Karpas-422 (cell line): Measurements from ENCODE around the gene IVD. TPM values are rescaled to one million over a fixed set of nuclear protein-coding genes. Genes with fewer than 3 reads are reported as not detected.

Source experiments
- DNase-seq: peaks from one replicate; pipeline ENCODE4 v3.0.0-alpha.2; 2015
- H2AFZ ChIP-seq: fragments of 200-600 bp; sonication (generic); 2 replicates; pipeline ENCODE4 v1.6.1; 2014; ENCODE audit warnings: antibody characterized with exemption, low read length, mixed read lengths
- H3K27ac ChIP-seq: fragments of 200-600 bp; sonication (generic); 2 replicates; pipeline ENCODE4 v1.5.1; 2014; ENCODE audit warnings: mild to moderate bottlenecking, low read length, moderate library complexity
- H3K27me3 ChIP-seq: fragments of 200-600 bp; sonication (generic); 2 replicates; pipeline ENCODE4 v1.6.1; 2014; ENCODE audit warnings: low read length, mixed read lengths
- H3K36me3 ChIP-seq: fragments of 200-600 bp; sonication (generic); 2 replicates; pipeline ENCODE4 v1.6.1; 2014; ENCODE audit warnings: low read length, mixed read lengths; ENCODE audit not compliant: insufficient read depth
- H3K4me1 ChIP-seq: fragments of 200-600 bp; sonication (generic); 2 replicates; pipeline ENCODE4 v1.6.1; 2014; ENCODE audit warnings: mild to moderate bottlenecking, low read length, mixed read lengths
- H3K4me2 ChIP-seq: fragments of 200-600 bp; sonication (generic); 2 replicates; pipeline ENCODE4 v1.6.1; 2014; ENCODE audit warnings: low read length, low read depth, mild to moderate bottlenecking; ENCODE audit not compliant: poor library complexity, severe bottlenecking
- H3K4me3 ChIP-seq: fragments of 200-600 bp; sonication (generic); 2 replicates; pipeline ENCODE4 v1.5.1; 2014; ENCODE audit warnings: mild to moderate bottlenecking, antibody characterized with exemption, low read length, mixed read lengths
- H3K79me2 ChIP-seq: fragments of 200-600 bp; sonication (generic); 2 replicates; pipeline ENCODE4 v1.6.1; 2014; ENCODE audit warnings: mild to moderate bottlenecking, low read length, mixed read lengths
- H3K9ac ChIP-seq: fragments of 200-600 bp; sonication (generic); 2 replicates; pipeline ENCODE4 v1.6.0; 2014; ENCODE audit warnings: low read length
- H3K9me2 ChIP-seq: fragments of 200-600 bp; sonication (generic), shearing (Covaris generic); replicated peaks from 2 replicates; pipeline ENCODE4 v1.6.0; 2014; ENCODE audit warnings: mild to moderate bottlenecking, low read length, moderate library complexity; ENCODE audit not compliant: insufficient read depth
- H3K9me3 ChIP-seq: fragments of 300-700, 200-600 bp; sonication (generic); 2 replicates; pipeline ENCODE4 v1.6.1; 2014; ENCODE audit warnings: low read length, mixed read lengths
- H4K20me1 ChIP-seq: fragments of 200-600 bp; sonication (generic); 2 replicates; pipeline ENCODE4 v1.6.1; 2014; ENCODE audit warnings: mild to moderate bottlenecking, antibody characterized with exemption, low read length, low read depth; ENCODE audit not compliant: insufficient read depth
- total RNA-seq: library from RNA; depleted of rRNA; stranded (reverse); fragments of >200 nt; shearing (Covaris generic); gene quantifications from 2 replicates; pipeline ENCODE4 v1.2.3, GENCODE V29; 2014; ENCODE audit warnings: low replicate concordance

IVD gene
- total RNA-seq, 1 experiment from 2014 or later, result 38.1 TPM

DNA sequence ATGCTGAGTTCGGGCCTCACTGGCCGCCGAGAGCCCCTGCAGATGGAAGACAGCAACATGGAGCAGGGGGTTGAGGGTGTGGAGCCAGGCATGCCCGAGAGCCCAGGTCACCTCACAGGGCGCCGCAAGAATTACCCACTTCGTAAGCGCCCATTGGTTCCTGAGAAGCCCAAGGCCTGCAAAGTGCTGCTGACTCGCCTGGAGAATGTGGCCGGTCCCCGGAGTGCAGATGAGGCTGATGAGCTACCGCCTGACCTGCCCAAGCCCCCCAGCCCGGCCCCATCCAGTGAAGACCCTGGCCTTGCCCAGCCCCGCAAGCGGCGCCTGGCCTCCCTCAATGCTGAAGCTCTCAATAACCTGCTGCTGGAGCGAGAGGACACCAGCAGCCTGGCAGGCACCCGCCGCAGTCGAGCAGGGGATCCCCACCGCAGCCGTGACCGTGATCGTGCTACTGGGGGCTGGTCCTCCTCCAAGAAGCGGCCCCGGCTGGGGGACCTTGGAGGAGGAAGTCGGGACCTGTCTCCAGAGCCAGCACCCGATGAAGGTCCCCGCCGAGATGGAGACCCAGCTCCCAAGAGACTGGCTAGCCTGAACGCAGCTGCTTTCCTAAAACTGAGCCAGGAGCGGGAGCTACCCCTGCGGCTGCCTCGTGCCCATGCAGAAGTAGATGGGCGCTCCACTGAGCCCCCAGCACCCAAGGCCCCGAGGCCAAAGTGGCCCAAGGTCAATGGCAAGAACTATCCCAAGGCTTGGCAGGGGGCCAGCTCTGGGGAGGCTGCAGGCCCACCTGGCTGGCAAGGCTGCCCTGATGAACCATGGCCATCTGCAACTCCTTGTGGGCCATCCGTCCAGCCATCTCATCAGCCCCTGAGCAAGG lies 53.1 kb downstream of the IVD start:
- Histone ChIP-seq H3K4me3 (no peak overlapping the region), H3K79me2 (peaks cover 49% of the 10 kb centered on the region), H3K36me3 (no peaks in the 10 kb centered on the region), H3K27me3 (no peaks in the 10 kb centered on the region), H3K9me2 (no peaks in the 10 kb centered on the region), H3K9me3 (no peaks in the 10 kb centered on the region), H3K4me2 (no peak overlapping the region), H3K4me1 (no peaks in the 10 kb centered on the region), H3K9ac (no peak overlapping the region), H4K20me1 (peaks cover 6% of the 10 kb centered on the region; the same call in 1 of the 2 replicates), H3K27ac (no peak overlapping the region), H2AFZ (no peak overlapping the region)
- DNase-seq, result no peak

DNA sequence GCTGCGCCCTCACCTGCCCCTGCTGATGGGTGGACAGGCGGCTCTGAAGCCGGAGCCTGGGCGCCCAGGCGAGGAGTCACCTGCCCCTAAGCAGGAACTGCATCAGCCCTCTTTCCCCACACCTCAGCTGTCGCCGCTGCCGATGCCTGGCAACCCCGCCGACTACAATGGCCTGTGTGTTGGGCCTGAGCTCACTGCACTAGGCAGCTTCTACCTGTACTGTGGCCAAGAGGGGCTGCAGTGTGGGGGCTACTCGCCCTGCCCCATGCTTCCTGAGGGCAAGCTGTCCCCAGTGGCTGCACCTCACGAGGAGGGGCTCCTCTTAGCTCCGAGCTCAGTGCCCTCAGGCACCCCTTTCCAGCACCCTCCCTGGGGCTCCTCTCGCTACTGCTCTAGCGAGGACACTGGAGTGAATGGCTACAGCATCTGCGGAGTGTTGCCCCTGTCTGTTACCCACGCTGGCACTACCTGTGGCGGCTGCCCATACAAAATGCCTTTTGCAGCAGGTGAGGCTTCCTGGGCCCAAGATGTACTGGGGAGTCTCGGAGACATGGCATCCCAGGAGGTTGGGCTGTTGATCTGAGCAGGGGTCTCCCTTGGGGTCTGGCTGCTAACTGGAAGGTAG lies 53.9 kb downstream of the IVD start:
- Histone ChIP-seq H3K4me3 (no peak overlapping the region), H3K79me2 (peaks cover 41% of the 10 kb centered on the region), H3K9me2 (no peaks in the 10 kb centered on the region), H3K27me3 (no peaks in the 10 kb centered on the region), H3K4me2 (no peak overlapping the region), H3K27ac (no peak overlapping the region), H3K9ac (no peak overlapping the region), H3K4me1 (no peaks in the 10 kb centered on the region), H4K20me1 (peaks cover 6% of the 10 kb centered on the region; the same call in 1 of the 2 replicates), H3K9me3 (no peaks in the 10 kb centered on the region), H2AFZ (no peak overlapping the region), H3K36me3 (no peaks in the 10 kb centered on the region)
- DNase-seq, result no peak

DNA sequence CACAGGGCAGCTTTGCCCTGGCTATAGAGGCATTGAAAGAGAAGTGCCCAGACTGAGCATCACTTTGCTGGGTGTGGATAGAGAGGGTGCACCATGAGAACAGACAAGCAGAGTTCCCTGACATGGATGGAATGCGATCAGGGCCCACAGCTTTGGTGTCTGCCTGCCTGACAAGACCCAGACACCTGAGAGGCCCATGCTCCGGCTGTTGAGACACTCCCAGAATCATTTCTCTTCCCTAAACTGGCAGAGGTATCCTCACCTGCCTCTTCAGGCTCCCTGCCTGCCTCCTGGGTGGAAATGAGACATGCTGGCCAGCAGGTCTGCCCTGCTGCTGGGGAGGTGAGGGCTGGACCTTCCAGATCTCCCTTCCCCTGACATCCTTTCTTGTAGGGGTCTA lies 54.8 kb downstream of the IVD start:
- Histone ChIP-seq H4K20me1 (0 out of 2 replicates have a peak, but pooled peaks cover 4% of the 10 kb centered on the region), H3K9me3 (no peaks in the 10 kb centered on the region), H3K4me3 (no peak overlapping the region), H2AFZ (no peak overlapping the region), H3K27me3 (no peaks in the 10 kb centered on the region), H3K27ac (no peak overlapping the region), H3K9me2 (no peaks in the 10 kb centered on the region), H3K79me2 (peaks cover 32% of the 10 kb centered on the region), H3K9ac (no peak overlapping the region), H3K4me1 (no peaks in the 10 kb centered on the region), H3K36me3 (no peaks in the 10 kb centered on the region), H3K4me2 (no peak overlapping the region)
- no peak for DNase-seq

DNA sequence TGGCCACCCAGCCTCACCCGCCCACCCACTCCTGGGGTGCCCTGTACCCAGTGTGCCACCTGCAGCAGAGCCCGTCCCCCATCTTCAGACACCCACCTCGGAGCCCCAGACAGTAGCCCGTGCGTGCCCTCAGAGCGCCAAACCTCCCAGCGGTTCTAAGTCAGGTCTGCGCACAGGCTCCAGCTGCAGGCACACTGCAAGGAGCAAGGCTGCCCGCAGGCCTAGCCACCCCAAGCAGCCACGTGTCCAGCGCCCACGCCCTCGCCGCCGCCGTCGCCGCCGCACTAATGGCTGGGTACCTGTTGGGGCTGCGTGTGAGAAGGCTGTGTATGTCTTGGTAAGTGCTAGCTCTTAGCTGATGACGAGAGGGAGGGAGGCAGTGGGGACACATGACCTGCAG lies 56.4 kb downstream of the IVD start:
- H3K9me2 ChIP-seq, result no peaks in the 10 kb centered on the region
- no peak overlapping the region for H3K4me3 ChIP-seq
- H3K4me2 ChIP-seq, result no peak overlapping the region
- no peaks in the 10 kb centered on the region for H3K36me3 ChIP-seq
- no peak for DNase-seq
- H3K79me2 ChIP-seq, result peaks cover 17% of the 10 kb centered on the region; the same call in 1 of the 2 replicates
- no peak overlapping the region for H2AFZ ChIP-seq
- H3K27ac ChIP-seq, result no peak overlapping the region
- no peak overlapping the region for H3K9ac ChIP-seq
- no peaks in the 10 kb centered on the region for H4K20me1 ChIP-seq
- H3K9me3 ChIP-seq, result no peaks in the 10 kb centered on the region
- no peaks in the 10 kb centered on the region for H3K27me3 ChIP-seq
- H3K4me1 ChIP-seq, result no peaks in the 10 kb centered on the region

- Histone ChIP-seq H3K4me1 (no peaks in the 10 kb centered on the region), H3K9me3 (no peaks in the 10 kb centered on the region), H3K36me3 (no peaks in the 10 kb centered on the region), H3K27ac (no peak overlapping the region), H3K27me3 (no peaks in the 10 kb centered on the region), H3K4me2 (no peak overlapping the region), H3K9ac (no peak overlapping the region), H3K79me2 (peaks cover 7% of the 10 kb centered on the region; the same call in 1 of the 2 replicates), H3K9me2 (no peaks in the 10 kb centered on the region), H3K4me3 (no peak overlapping the region), H2AFZ (no peak overlapping the region), H4K20me1 (no peaks in the 10 kb centered on the region)
- no peak for DNase-seq
These were observed 57.7 kb downstream of the IVD start for GRCh38 chr15:40463279-40463678.

DNA sequence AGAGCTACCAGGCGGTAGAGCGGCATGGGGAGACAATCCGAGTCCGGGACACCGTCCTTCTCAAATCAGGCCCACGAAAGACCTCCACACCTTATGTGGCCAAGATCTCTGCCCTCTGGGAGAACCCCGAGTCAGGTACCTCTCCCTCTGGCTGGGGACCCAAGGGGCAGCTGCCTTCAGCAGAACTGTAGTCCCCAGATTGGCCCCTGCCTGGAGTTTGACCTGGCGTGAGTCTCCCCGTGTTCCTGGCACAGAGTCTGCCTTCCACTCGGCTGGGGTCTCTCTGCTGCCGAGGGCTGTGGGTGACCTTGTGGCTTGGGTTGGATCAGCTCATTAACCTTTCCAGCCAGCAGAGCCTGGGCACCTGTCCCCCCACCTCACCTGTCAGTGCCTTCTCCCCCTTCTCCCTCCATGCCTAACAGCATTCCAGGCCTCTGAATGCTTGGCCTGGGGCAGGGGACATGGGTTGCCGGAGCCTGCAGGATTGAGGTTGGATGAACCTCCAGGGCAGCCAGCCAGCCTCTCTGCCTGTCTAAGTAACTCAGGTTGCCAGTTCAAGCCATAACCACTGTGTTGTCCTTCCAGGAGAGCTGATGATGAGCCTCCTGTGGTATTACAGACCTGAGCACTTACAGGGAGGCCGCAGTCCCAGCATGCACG lies 58.4 kb downstream of the IVD start:
- Histone ChIP-seq H3K4me2 (no peak overlapping the region), H3K36me3 (no peaks in the 10 kb centered on the region), H3K27ac (no peak overlapping the region), H2AFZ (no peak overlapping the region), H3K79me2 (peaks cover 7% of the 10 kb centered on the region; the same call in 1 of the 2 replicates), H3K4me1 (no peaks in the 10 kb centered on the region), H3K9me3 (no peaks in the 10 kb centered on the region), H3K27me3 (no peaks in the 10 kb centered on the region), H4K20me1 (no peaks in the 10 kb centered on the region), H3K4me3 (no peak overlapping the region), H3K9me2 (no peaks in the 10 kb centered on the region), H3K9ac (no peak overlapping the region)
- no peak for DNase-seq

DNA sequence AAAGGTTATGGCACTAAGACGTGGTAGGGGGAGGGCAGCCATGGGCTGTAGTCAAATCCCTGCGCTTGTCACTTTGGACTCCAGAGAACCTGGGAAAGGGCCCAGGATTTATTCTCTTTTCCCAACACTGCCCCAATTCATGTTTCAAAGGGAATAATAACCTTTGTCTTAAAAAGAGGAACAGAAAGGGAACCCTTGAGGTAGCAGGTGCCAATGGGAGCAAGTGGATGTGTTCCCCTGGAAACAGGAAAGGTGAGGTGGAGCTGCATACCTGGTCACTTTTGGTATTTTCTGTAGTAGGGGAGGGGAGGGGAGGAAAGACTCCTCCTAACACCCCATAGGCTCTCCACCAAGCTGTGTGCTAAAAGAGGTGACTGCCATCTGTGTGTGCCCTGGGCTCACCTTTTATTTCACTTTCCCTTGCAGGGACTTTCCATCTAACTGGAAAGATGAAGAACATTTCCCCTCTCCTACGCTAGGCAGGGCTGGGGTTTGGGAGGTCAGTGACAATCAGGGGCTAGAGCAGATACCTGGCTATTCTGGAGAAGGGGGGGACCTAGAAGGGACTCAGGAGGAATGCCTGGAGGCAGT lies 59.1 kb downstream of the IVD start:
- no peaks in the 10 kb centered on the region for H3K4me1 ChIP-seq
- DNase-seq, result no peak
- H3K4me3 ChIP-seq, result no peak overlapping the region
- H3K79me2 ChIP-seq, result peaks cover 7% of the 10 kb centered on the region; the same call in 1 of the 2 replicates
- H4K20me1 ChIP-seq, result no peaks in the 10 kb centered on the region
- no peaks in the 10 kb centered on the region for H3K9me2 ChIP-seq
- H3K9me3 ChIP-seq, result no peaks in the 10 kb centered on the region
- no peak overlapping the region for H3K4me2 ChIP-seq
- H3K9ac ChIP-seq, result no peak overlapping the region
- no peak overlapping the region for H3K27ac ChIP-seq
- no peaks in the 10 kb centered on the region for H3K27me3 ChIP-seq
- H3K36me3 ChIP-seq, result no peaks in the 10 kb centered on the region
- H2AFZ ChIP-seq, result no peak overlapping the region

- peaks cover 6% of the 10 kb centered on the region for H3K4me1 ChIP-seq
- H3K9ac ChIP-seq, result no peak overlapping the region
- no peaks in the 10 kb centered on the region for H3K9me3 ChIP-seq
- no peak overlapping the region for H3K4me3 ChIP-seq
- H4K20me1 ChIP-seq, result no peaks in the 10 kb centered on the region
- DNase-seq, result no peak
- no peak overlapping the region for H2AFZ ChIP-seq
- no peaks in the 10 kb centered on the region for H3K9me2 ChIP-seq
- no peak overlapping the region for H3K27ac ChIP-seq
- H3K4me2 ChIP-seq, result no peak overlapping the region
- H3K36me3 ChIP-seq, result no peaks in the 10 kb centered on the region
- no peaks in the 10 kb centered on the region for H3K27me3 ChIP-seq
- H3K79me2 ChIP-seq, result no peaks in the 10 kb centered on the region
These were observed 60.3 kb downstream of the IVD start for GRCh38 chr15:40465939-40466338.
